Activated naive CD8-positive, alpha-beta T cell treated with anti-CD3 and anti-CD28 coated beads, Interleukin-2, amount 50 U/mL, for 16 hours (primary cell): ENCODE measurements around the gene NFIA.

ENCODE experiments used
- DNase-seq: peaks from one replicate; pipeline ENCODE4 v3.0.0-alpha.2; 2020; ENCODE audit warnings: low read depth, low spot score

The NFIA gene

GRCh38 chr1:61247051-61247825, 164.9 kb downstream of the NFIA start:
- no peak for DNase-seq

GRCh38 chr1:61247881-61248752, 165.8 kb downstream of the NFIA start:
- DNase-seq, result no peak

GRCh38 chr1:61250933-61251332, 168.6 kb downstream of the NFIA start:
- DNase-seq, result no peak

- DNase-seq, result no peak
Measured at GRCh38 chr1:61253059-61253735, 170.8 kb downstream of the NFIA start.

- no peak for DNase-seq
Measured at GRCh38 chr1:61253912-61254633, 171.7 kb downstream of the NFIA start.

GRCh38 chr1:61254634-61255357, 172.4 kb downstream of the NFIA start:
- no peak for DNase-seq

GRCh38 chr1:61255358-61255703, 173.0 kb downstream of the NFIA start:
- DNase-seq, result no peak

GRCh38 chr1:61259379-61260148, 177.2 kb downstream of the NFIA start:
- DNase-seq, result no peak

- DNase-seq, result no peak
Measured at GRCh38 chr1:61260171-61260570, 177.8 kb downstream of the NFIA start.

- DNase-seq, result no peak
Measured at GRCh38 chr1:61261595-61261994, 179.2 kb downstream of the NFIA start.

- no peak for DNase-seq
Measured at GRCh38 chr1:61263905-61264824, 181.8 kb downstream of the NFIA start.

GRCh38 chr1:61264825-61265242, 182.5 kb downstream of the NFIA start:
- no peak for DNase-seq

GRCh38 chr1:61265665-61266064, 183.3 kb downstream of the NFIA start:
- no peak for DNase-seq

GRCh38 chr1:61266738-61267137, 184.4 kb downstream of the NFIA start:
- no peak for DNase-seq

- DNase-seq, result no peak
Measured at GRCh38 chr1:61268546-61269240, 186.3 kb downstream of the NFIA start.

GRCh38 chr1:61269602-61270001, 187.2 kb downstream of the NFIA start:
- no peak for DNase-seq

- DNase-seq, result no peak
Measured at GRCh38 chr1:61270107-61270506, 187.7 kb downstream of the NFIA start.

GRCh38 chr1:61270761-61271411, 188.5 kb downstream of the NFIA start:
- DNase-seq, result no peak
